ENCODE measurements around the gene TPM2. TPM values are rescaled to one million over a fixed set of nuclear protein-coding genes. Genes with fewer than 3 reads are reported as not detected.

Gene TPM2
- total and polyA plus RNA-seq, 2 donors (not counting 1 experiment from before 2014, with no cell fraction given) = 2.4 to 6.3 TPM

DNA sequence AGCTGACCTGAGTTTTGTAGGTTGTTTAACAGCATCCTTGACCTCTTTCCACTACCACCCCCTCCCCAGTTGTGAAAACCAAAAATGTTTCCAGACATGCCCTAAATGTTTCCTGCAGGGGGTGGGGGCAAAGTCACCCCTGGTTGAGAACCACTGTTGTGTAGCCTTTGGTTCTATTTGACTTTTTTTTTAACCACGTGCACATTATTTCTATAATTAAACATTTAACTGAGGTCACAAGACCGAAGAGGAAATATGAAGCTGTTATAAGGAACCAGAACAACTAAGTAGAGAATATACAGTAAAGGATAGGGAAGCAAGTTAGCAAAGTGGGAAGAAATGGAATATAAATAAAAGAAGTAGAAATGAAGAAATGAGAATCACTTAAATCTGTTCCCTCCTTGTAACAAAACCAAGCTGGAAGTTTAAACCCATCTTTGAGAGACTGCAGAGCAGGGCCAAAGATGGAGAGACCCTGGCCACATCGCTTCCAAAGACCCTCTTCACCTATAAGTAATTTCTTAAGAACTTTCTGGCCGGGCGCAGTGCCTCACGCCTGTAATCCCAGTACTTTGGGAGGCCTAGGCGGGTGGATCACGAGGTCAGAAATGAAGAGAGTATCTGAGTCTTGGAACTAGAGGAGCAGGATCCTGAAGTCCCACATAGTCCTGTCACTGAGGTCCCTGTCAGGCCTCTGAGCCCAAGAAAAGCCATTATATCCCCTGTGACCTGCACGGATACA is 53.4 kb downstream of the TPM2 start:
- Mint-ChIP-seq H3K9me3 (ENCODE audit: insufficient read depth) (no peaks in the 10 kb centered on the region), H3K4me1 (peaks cover 72% of the 10 kb centered on the region), H3K27ac (peak overlapping the region; percentile 91), H3K4me3 (peak overlapping the region; percentile 68), H3K27me3 (no peaks in the 10 kb centered on the region)
- POLR2A ChIA-PET = interaction anchor here (0.8 to 2.1 kb wide), 7 partner anchors 10 to 31 kb away, joined by 4 to 17 read pairs (median 5); partner anchors contain the start of genes CCDC107, RMRP and TESK1
- peaks cover 73 to 74% of the 10 kb centered on the region in 2 donors for H3K4me1 ChIP-seq (ENCODE audit: control insufficient read depth in 2 of 2, insufficient read depth in 2 of 2, low read length in 2 of 2)
- peaks cover 0 to 3% (median 0%) of the 10 kb centered on the region in 3 donors for H3K9me3 ChIP-seq (ENCODE audit: control extremely low read depth in 1 of 3, control insufficient read depth in 2 of 3, insufficient read depth in 1 of 3, low read length in 2 of 3)
- peaks cover 0 to 3% of the 10 kb centered on the region in 2 experiments for H3K36me3 ChIP-seq (replicated peaks in 1 of 2; ENCODE audit: control extremely low read depth in 1 of 2, control insufficient read depth in 1 of 2, extremely low read depth in 1 of 2, insufficient read depth in 2 of 2, low read length in 1 of 2)
- H3K27ac ChIP-seq (ENCODE audit: low read length in 2 of 2) = peak overlapping the region; percentile 88 to 95
- H3K79me2 ChIP-seq (ENCODE audit: control insufficient read depth, insufficient read depth, low read length) = peaks cover 19% of the 10 kb centered on the region
- H3K4me3 ChIP-seq (ENCODE audit: control extremely low read depth in 1 of 5, extremely low read depth in 1 of 5, insufficient read depth in 1 of 5, low read depth in 2 of 5, low read length in 4 of 5) = peak overlapping the region in 2 of 5 experiments; percentile 5 to 28
- H3K9ac ChIP-seq (ENCODE audit: low read length) = peak overlapping the region; percentile 53
- no peak for TF ChIP-seq EZH2 (IDR thresholded peaks at IDR 0.05; ENCODE audit: borderline replicate concordance, insufficient read depth, low read depth, low read length, poor library complexity, severe bottlenecking)
- TF ChIP-seq, protein P1, sequence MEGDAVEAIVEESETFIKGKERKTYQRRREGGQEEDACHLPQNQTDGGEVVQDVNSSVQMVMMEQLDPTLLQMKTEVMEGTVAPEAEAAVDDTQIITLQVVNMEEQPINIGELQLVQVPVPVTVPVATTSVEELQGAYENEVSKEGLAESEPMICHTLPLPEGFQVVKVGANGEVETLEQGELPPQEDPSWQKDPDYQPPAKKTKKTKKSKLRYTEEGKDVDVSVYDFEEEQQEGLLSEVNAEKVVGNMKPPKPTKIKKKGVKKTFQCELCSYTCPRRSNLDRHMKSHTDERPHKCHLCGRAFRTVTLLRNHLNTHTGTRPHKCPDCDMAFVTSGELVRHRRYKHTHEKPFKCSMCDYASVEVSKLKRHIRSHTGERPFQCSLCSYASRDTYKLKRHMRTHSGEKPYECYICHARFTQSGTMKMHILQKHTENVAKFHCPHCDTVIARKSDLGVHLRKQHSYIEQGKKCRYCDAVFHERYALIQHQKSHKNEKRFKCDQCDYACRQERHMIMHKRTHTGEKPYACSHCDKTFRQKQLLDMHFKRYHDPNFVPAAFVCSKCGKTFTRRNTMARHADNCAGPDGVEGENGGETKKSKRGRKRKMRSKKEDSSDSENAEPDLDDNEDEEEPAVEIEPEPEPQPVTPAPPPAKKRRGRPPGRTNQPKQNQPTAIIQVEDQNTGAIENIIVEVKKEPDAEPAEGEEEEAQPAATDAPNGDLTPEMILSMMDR (IDR thresholded peaks at IDR 0.05) = no peak
- H4K20me1 ChIP-seq (ENCODE audit: control insufficient read depth, insufficient read depth, low read length, poor library complexity, severe bottlenecking) = no peaks in the 10 kb centered on the region
- H3K27me3 ChIP-seq (replicated peaks in 1 of 4; ENCODE audit: control extremely low read depth in 1 of 4, control insufficient read depth in 3 of 4, insufficient read depth in 4 of 4, low read length in 3 of 4) = no peaks in the 10 kb centered on the region
- ATAC-seq (ENCODE audit: low read depth) (peak; percentile 76), DNase-seq (peak; percentile 77)
- WGBS (ENCODE audit: insufficient coverage) = 85% methylated on average over 3 of the region's 9 CpGs
- intact Hi-C loops (cut with micrococcal nuclease) = loop anchor here (1.0 kb wide), 2 partner anchors 10 to 17 kb away; no protein-coding TSS in a partner anchor
- CTCF ChIA-PET = interaction anchor here (0.9 to 3.1 kb wide), 8 partner anchors 10 to 96 kb away, joined by 3 to 19 read pairs (median 4); partner anchors contain the start of genes CREB3, SIT1 and TLN1
- H2AFZ ChIP-seq (ENCODE audit: insufficient read depth, low read depth, low read length, poor library complexity, severe bottlenecking) = no peak overlapping the region
- peak overlapping the region; percentile 63 for H3K4me2 ChIP-seq (replicated peaks; ENCODE audit: low read depth, low read length, poor library complexity, severe bottlenecking)
